T-helper 2 cell treated with Interferon-gamma antibody and Interleukin-4, amounts not matched to agents 5 μg/mL and 100 μg/mL, for 36 hours (primary cell): ENCODE measurements around the gene ZSCAN20.

Experiments used
- DNase-seq: peaks from one replicate; pipeline ENCODE4 v3.0.0; 2021; ENCODE audit warnings: low spot score
- H3K27ac Mint-ChIP-seq: one replicate; pipeline ENCODE4 v1.8.0; 2021; ENCODE audit warnings: mild to moderate bottlenecking, mixed read lengths
- H3K27me3 Mint-ChIP-seq: one replicate; pipeline ENCODE4 v1.8.0; 2021; ENCODE audit warnings: low read depth, mixed read lengths
- H3K36me3 Mint-ChIP-seq: one replicate; pipeline ENCODE4 v1.8.0; 2021; ENCODE audit warnings: low read depth, mixed read lengths
- H3K4me1 Mint-ChIP-seq: one replicate; pipeline ENCODE4 v1.8.0; 2021; ENCODE audit warnings: low read depth, mixed read lengths
- H3K4me3 Mint-ChIP-seq: one replicate; pipeline ENCODE4 v1.8.0; 2022; ENCODE audit warnings: mild to moderate bottlenecking, moderate library complexity, mixed read lengths
- H3K9me3 Mint-ChIP-seq: one replicate; pipeline ENCODE4 v1.8.0; 2021; ENCODE audit warnings: mixed read lengths

ZSCAN20 gene

GRCh38 chr1:33516428-33516827, 44.0 kb downstream of the ZSCAN20 start:
- Mint-ChIP-seq H3K27ac (no peak overlapping the region), H3K4me3 (no peak overlapping the region), H3K27me3 (no peaks in the 10 kb centered on the region), H3K9me3 (no peaks in the 10 kb centered on the region), H3K4me1 (no peaks in the 10 kb centered on the region), H3K36me3 (no peaks in the 10 kb centered on the region)
- no peak for DNase-seq

- no peaks in the 10 kb centered on the region for H3K27me3 Mint-ChIP-seq
- no peak for DNase-seq
- H3K9me3 Mint-ChIP-seq: no peaks in the 10 kb centered on the region
- no peak overlapping the region for H3K4me3 Mint-ChIP-seq
- H3K36me3 Mint-ChIP-seq: no peaks in the 10 kb centered on the region
- no peak overlapping the region for H3K27ac Mint-ChIP-seq
- H3K4me1 Mint-ChIP-seq: no peaks in the 10 kb centered on the region
These were observed 44.6 kb downstream of the ZSCAN20 start for GRCh38 chr1:33516891-33517567.

- no peak for DNase-seq
- H3K9me3 Mint-ChIP-seq: no peaks in the 10 kb centered on the region
- no peaks in the 10 kb centered on the region for H3K4me1 Mint-ChIP-seq
- no peaks in the 10 kb centered on the region for H3K36me3 Mint-ChIP-seq
- H3K27ac Mint-ChIP-seq: no peak overlapping the region
- H3K4me3 Mint-ChIP-seq: no peak overlapping the region
- H3K27me3 Mint-ChIP-seq: peaks cover 3% of the 10 kb centered on the region
These were observed 45.3 kb downstream of the ZSCAN20 start for GRCh38 chr1:33517596-33518250.

GRCh38 chr1:33519240-33519884, 46.9 kb downstream of the ZSCAN20 start:
- Mint-ChIP-seq H3K9me3 (no peaks in the 10 kb centered on the region), H3K27ac (no peak overlapping the region), H3K27me3 (peaks cover 6% of the 10 kb centered on the region), H3K4me1 (no peaks in the 10 kb centered on the region), H3K36me3 (no peaks in the 10 kb centered on the region), H3K4me3 (no peak overlapping the region)
- no peak for DNase-seq

GRCh38 chr1:33524586-33524985, 52.1 kb downstream of the ZSCAN20 start:
- Mint-ChIP-seq H3K27me3 (peaks cover 7% of the 10 kb centered on the region), H3K9me3 (no peaks in the 10 kb centered on the region), H3K4me1 (no peaks in the 10 kb centered on the region), H3K4me3 (no peak overlapping the region), H3K36me3 (no peaks in the 10 kb centered on the region), H3K27ac (no peak overlapping the region)
- DNase-seq: no peak

- DNase-seq: no peak
- Mint-ChIP-seq H3K27me3 (peaks cover 4% of the 10 kb centered on the region), H3K36me3 (no peaks in the 10 kb centered on the region), H3K4me1 (no peaks in the 10 kb centered on the region), H3K4me3 (no peak overlapping the region), H3K27ac (no peak overlapping the region), H3K9me3 (no peaks in the 10 kb centered on the region)
These were observed 55.5 kb downstream of the ZSCAN20 start for GRCh38 chr1:33527934-33528333.

GRCh38 chr1:33529957-33530356, 57.5 kb downstream of the ZSCAN20 start:
- H3K27me3 Mint-ChIP-seq: peaks cover 2% of the 10 kb centered on the region
- H3K4me1 Mint-ChIP-seq: no peaks in the 10 kb centered on the region
- H3K9me3 Mint-ChIP-seq: no peaks in the 10 kb centered on the region
- no peak overlapping the region for H3K27ac Mint-ChIP-seq
- no peak overlapping the region for H3K4me3 Mint-ChIP-seq
- no peak for DNase-seq
- H3K36me3 Mint-ChIP-seq: no peaks in the 10 kb centered on the region

- DNase-seq: no peak
- Mint-ChIP-seq H3K4me3 (no peak overlapping the region), H3K27ac (no peak overlapping the region), H3K4me1 (no peaks in the 10 kb centered on the region), H3K36me3 (no peaks in the 10 kb centered on the region), H3K27me3 (peaks cover 2% of the 10 kb centered on the region), H3K9me3 (no peaks in the 10 kb centered on the region)
These were observed 59.8 kb downstream of the ZSCAN20 start for GRCh38 chr1:33532250-33532649.

- Mint-ChIP-seq H3K27ac (no peak overlapping the region), H3K4me3 (no peak overlapping the region), H3K36me3 (no peaks in the 10 kb centered on the region), H3K9me3 (no peaks in the 10 kb centered on the region), H3K27me3 (peaks cover 2% of the 10 kb centered on the region), H3K4me1 (no peaks in the 10 kb centered on the region)
- DNase-seq: no peak
These were observed 60.5 kb downstream of the ZSCAN20 start for GRCh38 chr1:33532936-33533335.

- Mint-ChIP-seq H3K27me3 (no peaks in the 10 kb centered on the region), H3K9me3 (no peaks in the 10 kb centered on the region), H3K4me3 (no peak overlapping the region), H3K27ac (no peak overlapping the region), H3K4me1 (no peaks in the 10 kb centered on the region), H3K36me3 (no peaks in the 10 kb centered on the region)
- no peak for DNase-seq
These were observed 62.9 kb downstream of the ZSCAN20 start for GRCh38 chr1:33535334-33535733.

- no peak overlapping the region for H3K27ac Mint-ChIP-seq
- H3K4me3 Mint-ChIP-seq: no peak overlapping the region
- H3K4me1 Mint-ChIP-seq: no peaks in the 10 kb centered on the region
- no peaks in the 10 kb centered on the region for H3K27me3 Mint-ChIP-seq
- no peaks in the 10 kb centered on the region for H3K36me3 Mint-ChIP-seq
- no peak for DNase-seq
- H3K9me3 Mint-ChIP-seq: no peaks in the 10 kb centered on the region
These were observed 65.4 kb downstream of the ZSCAN20 start for GRCh38 chr1:33537885-33538284.

GRCh38 chr1:33541966-33542365, 69.5 kb downstream of the ZSCAN20 start:
- H3K36me3 Mint-ChIP-seq: no peaks in the 10 kb centered on the region
- H3K4me3 Mint-ChIP-seq: no peak overlapping the region

More at GRCh38 chr1:33541966-33542365, 69.5 kb downstream of the ZSCAN20 start:
- Mint-ChIP-seq H3K4me1 (no peaks in the 10 kb centered on the region), H3K27me3 (no peaks in the 10 kb centered on the region), H3K27ac (no peak overlapping the region), H3K9me3 (no peaks in the 10 kb centered on the region)
- no peak for DNase-seq
